GM12878 (cell line): ENCODE data around the gene SCAMP4. TPM values are rescaled to one million over a fixed set of nuclear protein-coding genes. Genes with fewer than 3 reads are reported as not detected.

ENCODE experiments used
- ATAC-seq: fragments of 200-7000 bp; cut with Tn5 transposase; 3 replicates; pipeline ENCODE4 v1.9.1; 2020; ENCODE audit warnings: mild to moderate bottlenecking, moderate library complexity
- BruUV-seq: library from RNA; stranded (reverse); fragments of 400-500 nt; replicated peaks from 2 replicates; lab custom pipeline; 2021; lab: Mats Ljungman, UMichigan
- CTCF ChIA-PET: fragments of 300-600 bp; sonication (Branson Sonifier 250); formaldehyde crosslinking; extraction: SDS; loops from one replicate; lab custom pipeline; 2021; ENCODE audit warnings: inconsistent platforms; lab: Yijun Ruan, JAX
- POLR2A ChIA-PET: fragments of 350-600 bp; formaldehyde crosslinking; extraction: SDS; loops from one replicate; lab custom pipeline; 2021; ENCODE audit warnings: inconsistent platforms; lab: Charles Lee
- RAD21 ChIA-PET: fragments of 300-600 bp; sonication (Branson Sonifier 250); formaldehyde crosslinking; loops from one replicate; lab custom pipeline; 2023; ENCODE audit warnings: antibody characterized with exemption; ENCODE audit not compliant: unreplicated experiment; lab: Charles Lee
- SMC1A ChIA-PET: fragments of 300-600 bp; sonication (Branson Sonifier 250); formaldehyde crosslinking; loops from one replicate; lab custom pipeline; 2023; ENCODE audit not compliant: unreplicated experiment, uncharacterized antibody; lab: Charles Lee
- DNase-seq: peaks from one replicate; pipeline ENCODE4 v3.0.0-alpha.2; 2011; ENCODE audit warnings: low read depth, low spot score
- FAIRE-seq: peaks from 3 replicates; lab custom pipeline; 2011; peaks lifted over from hg19 to GRCh38; lab: Jason Lieb, UNC
- H2AFZ ChIP-seq: 2 replicates; pipeline ENCODE4 v1.6.0; 2011; ENCODE audit warnings: low read depth, low read length, control low read depth; ENCODE audit not compliant: control insufficient read depth
- H3K27ac ChIP-seq: 2 replicates; pipeline ENCODE4 v1.5.1; 2011; ENCODE audit warnings: control low read depth; ENCODE audit not compliant: control insufficient read depth, insufficient read depth
- H3K27me3 ChIP-seq, 2 experiments: replicated peaks in 1 of 2; 2 replicates each; pipeline versions ENCODE4 v1.6.0 to v1.6.1; 2011; ENCODE audit warnings: low read length in 1 of 2; ENCODE audit not compliant: control insufficient read depth in 2 of 2, insufficient read depth in 2 of 2
- H3K36me3 ChIP-seq, 2 experiments: 2 replicates each; pipeline ENCODE4 v1.5.1; 2011; ENCODE audit warnings: low read length in 1 of 2; ENCODE audit not compliant: control insufficient read depth in 2 of 2, insufficient read depth in 2 of 2
- H3K4me1 ChIP-seq: 2 replicates; pipeline ENCODE4 v1.6.1; 2011; ENCODE audit warnings: mild to moderate bottlenecking, low read length, moderate library complexity, mixed read lengths; ENCODE audit not compliant: control insufficient read depth, insufficient read depth
- H3K4me2 ChIP-seq: 2 replicates; pipeline ENCODE4 v1.6.0; 2011; ENCODE audit warnings: control low read depth; ENCODE audit not compliant: control insufficient read depth, insufficient read depth
- H3K4me3 ChIP-seq: fragments of 200-600 bp; sonication (generic); 2 replicates; pipeline ENCODE4 v1.5.1; 2016
- H3K79me2 ChIP-seq: 2 replicates; pipeline ENCODE4 v1.6.0; 2011; ENCODE audit warnings: low read length; ENCODE audit not compliant: control insufficient read depth, insufficient read depth
- H3K9ac ChIP-seq: 2 replicates; pipeline ENCODE4 v1.8.0; 2011; ENCODE audit warnings: low read length, control low read depth, mixed read lengths; ENCODE audit not compliant: control insufficient read depth, insufficient read depth
- H3K9me3 ChIP-seq: replicated peaks from 3 replicates; pipeline ENCODE4 v1.5.1; 2011; ENCODE audit warnings: mild to moderate bottlenecking, low read length; ENCODE audit not compliant: control insufficient read depth, insufficient read depth
- H4K20me1 ChIP-seq: 2 replicates; pipeline ENCODE4 v1.6.0; 2011; ENCODE audit not compliant: control insufficient read depth, insufficient read depth
- BCL11A ChIP-seq: IDR thresholded peaks from 2 replicates; pipeline ENCODE4 v1.6.1; 2011; ENCODE audit warnings: low read depth, low read length
- BMI1 ChIP-seq: fragments of 450-650 bp; IDR thresholded peaks from 2 replicates; pipeline ENCODE4 v1.6.1; 2016; ENCODE audit warnings: mild to moderate bottlenecking, moderate library complexity, borderline replicate concordance
- CBFB ChIP-seq: IDR thresholded peaks from 2 replicates; pipeline ENCODE4 v1.6.1; 2016; ENCODE audit warnings: antibody characterized with exemption, low read depth
- CTCF ChIP-seq, 3 experiments: IDR thresholded peaks in 2 of 3; conservative IDR thresholded peaks in 1 of 3; 2 replicates each; pipeline ENCODE4 v1.5.1; 2011; ENCODE audit warnings: low read depth in 3 of 3, low read length in 3 of 3, mild to moderate bottlenecking in 3 of 3, control low read depth in 2 of 3, moderate library complexity in 2 of 3, inconsistent platforms in 1 of 3, mixed read lengths in 1 of 3; ENCODE audit not compliant: control insufficient read depth in 2 of 3, insufficient read depth in 1 of 3; ENCODE audit errors: extremely low read depth in 1 of 3
- FOXK2 ChIP-seq: fragments of 450-650 bp; IDR thresholded peaks from 2 replicates; pipeline ENCODE4 v1.6.1; 2017; ENCODE audit warnings: mild to moderate bottlenecking, moderate library complexity
- GATAD2B ChIP-seq: fragments of 450-650 bp; conservative IDR thresholded peaks from 2 replicates; pipeline ENCODE4 v1.6.1; 2017; ENCODE audit warnings: low read depth, mild to moderate bottlenecking, moderate library complexity
- HDGF ChIP-seq: fragments of 450-650 bp; IDR thresholded peaks from 2 replicates; pipeline ENCODE4 v1.6.1; 2016; ENCODE audit warnings: antibody characterized with exemption
- MTA3 ChIP-seq: IDR thresholded peaks from 2 replicates; pipeline ENCODE4 v1.6.1; 2012; ENCODE audit warnings: low read length, inconsistent platforms, borderline replicate concordance
- MXI1 ChIP-seq: fragments of 150-350 bp; IDR thresholded peaks from 2 replicates; pipeline ENCODE4 v1.6.1; 2011; ENCODE audit warnings: low read depth, mild to moderate bottlenecking, inconsistent platforms, low read length, improper control_type of control experiment
- PAX8 ChIP-seq: fragments of 450-650 bp; IDR thresholded peaks from 2 replicates; pipeline ENCODE4 v1.6.1; 2017; ENCODE audit warnings: mild to moderate bottlenecking, moderate library complexity
- RAD51 ChIP-seq: fragments of 450-650 bp; IDR thresholded peaks from 2 replicates; pipeline ENCODE4 v1.6.1; 2016; ENCODE audit warnings: moderate library complexity, mild to moderate bottlenecking, inconsistent platforms
- SMARCA5 ChIP-seq: fragments of 450-650 bp; IDR thresholded peaks from 2 replicates; pipeline ENCODE4 v1.6.1; 2017; ENCODE audit warnings: mild to moderate bottlenecking
- SMC3 ChIP-seq: IDR thresholded peaks from 2 replicates; pipeline ENCODE4 v1.6.1; 2011; ENCODE audit warnings: low read length, improper control_type of control experiment, borderline replicate concordance
- SUZ12 ChIP-seq: fragments of 200-600 bp; sonication (generic); IDR thresholded peaks from one replicate; pipeline ENCODE4 v1.6.1; 2018; ENCODE audit warnings: antibody characterized with exemption, mild to moderate bottlenecking; ENCODE audit not compliant: unreplicated experiment
- USF2 ChIP-seq: IDR thresholded peaks from 2 replicates; pipeline ENCODE4 v1.6.1; 2011; ENCODE audit warnings: low read depth, low read length, improper control_type of control experiment, borderline replicate concordance
- YY1 ChIP-seq: IDR thresholded peaks from 2 replicates; pipeline ENCODE4 v1.6.1; 2011; ENCODE audit warnings: low read depth, mild to moderate bottlenecking, low read length
- WGBS: methylation state at CpG from one replicate; pipeline ENCODE4 v1.1.6; 2016; ENCODE audit warnings: low lambda C conversion rate; ENCODE audit not compliant: insufficient replicate concordance, insufficient coverage; ENCODE audit errors: missing lambda C conversion rate; 5-methylcytosine and 5-hydroxymethylcytosine counted together
- in situ Hi-C: fragments of 300-500 bp; cut with MboI; formaldehyde crosslinking; loops from 9 replicates; pipeline ENCODE4 v1.14.3; 2018; ENCODE audit warnings: mixed read lengths
- intact Hi-C: fragments of 100-400 bp; cut with micrococcal nuclease; formaldehyde crosslinking; loops from one replicate; pipeline ENCODE4 v1.14.2; 2022; ENCODE audit not compliant: unreplicated experiment
- polyA plus RNA-seq, 11 experiments: library from polyadenylated mRNA; depleted of rRNA in 4 of 11; unstranded in 6 of 11; stranded (reverse) in 5 of 11; fragments of >200 nt; fragmentation: Nextera tagmentation in 4 of 11; fragmentation: Illumina TruSeq in 1 of 11; extraction: Ambion mirVana in 4 of 11; extraction: Trizol in 1 of 11; gene quantifications; 1 replicate in 1 of 11; 2 replicates in 10 of 11; pipeline versions ENCODE4 v1.2.1 to v1.2.3, GENCODE V29; 2011 to 2016; ENCODE audit warnings: inconsistent platforms in 2 of 11, missing spikeins in 2 of 11, low read depth in 1 of 11
- total RNA-seq, 4 experiments: library from RNA; depleted of rRNA in 3 of 4; stranded (reverse); fragments of >200 nt in 3 of 4; fragmentation: Illumina TruSeq in 1 of 4; extraction: Trizol in 1 of 4; gene quantifications; 2 replicates each; pipeline versions ENCODE4 v1.2.1 to v1.2.3, GENCODE V29; 2013 to 2021

SCAMP4 gene
- total and polyA plus RNA-seq, 10 of the 15 experiments (the other 5 are each of a cell fraction or from before 2014, with no cell fraction given) = 0.63 to 34.7 (median 12.8) TPM

- FAIRE-seq = no peak
- H3K36me3 ChIP-seq = peaks cover 5 to 33% of the 10 kb centered on the region in 2 experiments; a peak in 2 of 4 replicates
- POLR2A ChIA-PET = no interaction called here
- RAD21 ChIA-PET = no interaction called here
- no peaks in the 10 kb centered on the region; the same call in 1 of the 2 replicates for H4K20me1 ChIP-seq
- no peak overlapping the region for H3K27ac ChIP-seq
- H3K4me2 ChIP-seq = no peak overlapping the region
- in situ Hi-C loops = no loop called here
- intact Hi-C loops = no loop called here
- SMC1A ChIA-PET = no interaction called here
- H3K4me3 ChIP-seq = no peak overlapping the region
- 91% methylated on average over 21 of the region's 21 CpGs for WGBS
- no peak overlapping the region for H2AFZ ChIP-seq
- TF ChIP-seq MXI1 (no peak), BCL11A (no peak), SUZ12 (no peak), BMI1 (no peak), CBFB (no peak), YY1 (no peak), MTA3 (no peak), GATAD2B (no peak), FOXK2 (no peak), USF2 (no peak), SMC3 (no peak), CTCF (IDR thresholded peaks at IDR 0.05 in 2 of 3, conservative IDR thresholded peaks at IDR 0.05 in 1 of 3; ENCODE audit: control insufficient read depth in 2 of 3, extremely low read depth in 1 of 3, insufficient read depth in 1 of 3, low read depth in 3 of 3, low read length in 3 of 3) (no peak), PAX8 (no peak), RAD51 (no peak), SMARCA5 (no peak), HDGF (no peak)
- H3K9ac ChIP-seq = no peak overlapping the region
- CTCF ChIA-PET = no interaction called here
- no peaks in the 10 kb centered on the region for H3K27me3 ChIP-seq
- no peaks in the 10 kb centered on the region for H3K4me1 ChIP-seq
- DNase-seq = no peak
- no peaks in the 10 kb centered on the region; the same call in 2 of the 3 replicates for H3K9me3 ChIP-seq
- no TSS peak for BruUV-seq
- no peak for ATAC-seq
- H3K79me2 ChIP-seq = peaks cover 43% of the 10 kb centered on the region
These were observed 47.4 kb downstream of the SCAMP4 start for GRCh38 chr19:1952635-1953034.
